Spleen (tissue), 7 donors: Measurements from ENCODE around the gene L3MBTL1.

Experiments used
- CTCF ChIP-seq, 11 experiments: fragments of 200-600 bp in 7 of 11; fragments of 450-650 bp in 4 of 11; sonication (generic) in 4 of 11; IDR thresholded peaks in 8 of 11; conservative IDR thresholded peaks in 3 of 11; 1 replicate in 7 of 11; 2 replicates in 4 of 11; pipeline versions ENCODE4 v1.4.0 to v1.8.0; 2016 to 2021; ENCODE audit warnings: antibody characterized with exemption in 11 of 11, inconsistent platforms in 4 of 11, mild to moderate bottlenecking in 1 of 11
- POLR2A ChIP-seq, 3 donors: fragments of 450-650 bp; IDR thresholded peaks; one replicate each; pipeline ENCODE4 v1.5.1; 2017; ENCODE audit warnings: antibody characterized with exemption in 3 of 3, mild to moderate bottlenecking in 1 of 3
- POLR2AphosphoS5 ChIP-seq, 3 donors: sonication (generic); formaldehyde crosslinking; IDR thresholded peaks; one replicate each; pipeline ENCODE4 v1.5.1; 2017; ENCODE audit warnings: antibody characterized with exemption in 3 of 3
- donor health status: DM: no; HTN: no; CAD: no; lungs with moderate emphysema.
- donor health status: DM: no; HTN: no; CAD: no.
- donor health status: DM: no; HTN: no; CAD: no.

- TF ChIP-seq POLR2A (IDR thresholded peaks at IDR 0.05) (no peak), CTCF (IDR thresholded peaks at IDR 0.05 in 8 of 11, conservative IDR thresholded peaks at IDR 0.05 in 3 of 11) (no peak), POLR2AphosphoS5 (IDR thresholded peaks at IDR 0.05) (no peak)
Measured at GRCh38 chr20:43538878-43539700, 31.6 kb downstream of the L3MBTL1 start.
